ENCODE results near the gene TOP3B. TPM values are rescaled to one million over a fixed set of nuclear protein-coding genes. Genes with fewer than 3 reads are reported as not detected.
"Not testable (repeated sequence)": the region's sequence is repeated elsewhere in the genome, so short reads cannot be mapped to it uniquely, and the experiment has no call there.

The TOP3B gene
- total RNA-seq, 1 donor from 2014 or later: 10.4 TPM

- DNase-seq (ENCODE audit: missing footprints): no peak
Measured at GRCh38 chr22:21919526-21920307, 62.9 kb downstream of the TOP3B start.

GRCh38 chr22:21918466-21919185 lies 64.0 kb downstream of the TOP3B start:
- ATAC-seq: no peak
- intact Hi-C loops (cut with DNase I): no loop called here
- no peak for DNase-seq (ENCODE audit: missing footprints)

More at GRCh38 chr22:21919526-21920307, 62.9 kb downstream of the TOP3B start:
- intact Hi-C loops (cut with DNase I): no loop called here
- no peak for ATAC-seq

- intact Hi-C loops (cut with DNase I): no loop called here
- DNase-seq (ENCODE audit: missing footprints) (no peak), ATAC-seq (no peak)
Measured at GRCh38 chr22:21917959-21918261, 64.7 kb downstream of the TOP3B start.

GRCh38 chr22:21917181-21917958 lies 65.2 kb downstream of the TOP3B start:
- ATAC-seq: peak; percentile 29
- no peak for DNase-seq (ENCODE audit: missing footprints)
- intact Hi-C loops (cut with DNase I): no loop called here

- intact Hi-C loops (cut with DNase I): no loop called here
- no peak for ATAC-seq
Measured at GRCh38 chr22:21916309-21916918, 66.2 kb downstream of the TOP3B start.

GRCh38 chr22:21915624-21916308 lies 66.8 kb downstream of the TOP3B start:
- no peak for ATAC-seq
- DNase-seq (ENCODE audit: missing footprints): no peak
- intact Hi-C loops (cut with DNase I): no loop called here

More at GRCh38 chr22:21916309-21916918, 66.2 kb downstream of the TOP3B start:
- no peak for DNase-seq (ENCODE audit: missing footprints)

- DNase-seq (ENCODE audit: missing footprints); ATAC-seq; intact Hi-C loops (cut with DNase I): not testable (repeated sequence)
Measured at GRCh38 chr22:21914033-21914642, 68.4 kb downstream of the TOP3B start.

GRCh38 chr22:21910367-21910766 lies 72.2 kb downstream of the TOP3B start:
- DNase-seq (ENCODE audit: missing footprints); intact Hi-C loops (cut with DNase I); ATAC-seq: not testable (repeated sequence)

- no peak for DNase-seq (ENCODE audit: missing footprints)
- no peak for ATAC-seq
- intact Hi-C loops (cut with DNase I): no loop called here
Measured at GRCh38 chr22:21909871-21910270, 72.7 kb downstream of the TOP3B start.

- DNase-seq (ENCODE audit: missing footprints) (no peak), ATAC-seq (no peak)
- intact Hi-C loops (cut with DNase I): no loop called here
Measured at GRCh38 chr22:21907638-21908522, 74.7 kb downstream of the TOP3B start.

Other genes starting within 250 kb of the TOP3B start
- 4.4 TPM for gene YPEL1, start 247.0 kb downstream of the TOP3B start, total RNA-seq
- 79.2 TPM for gene MAPK1, start 115.1 kb downstream of the TOP3B start, total RNA-seq
- 18.9 TPM for gene PPM1F, start 29.9 kb downstream of the TOP3B start, total RNA-seq

Data from Right ventricle myocardium inferior (tissue), 1 donor.